WTC11 (cell line): ENCODE results near the gene AIDA. TPM values are rescaled to one million over a fixed set of nuclear protein-coding genes. Genes with fewer than 3 reads are reported as not detected.

ENCODE experiments used
- ATAC-seq: fragments of 200-7000 bp; cut with Tn5 transposase; 2 replicates; pipeline ENCODE4 v1.10.0; 2021; ENCODE audit warnings: mild to moderate bottlenecking, moderate library complexity
- CTCF ChIA-PET: fragments of 300-600 bp; sonication (Branson Sonifier 250); formaldehyde crosslinking; loops from one replicate; lab custom pipeline; 2021; ENCODE audit warnings: antibody characterized with exemption; lab: Charles Lee
- POLR2A ChIA-PET: fragments of 350-600 bp; sonication (Branson Sonifier 250); formaldehyde crosslinking; loops from one replicate; lab custom pipeline; 2021; ENCODE audit warnings: antibody characterized with exemption; lab: Charles Lee
- DNase-seq: peaks from one replicate; pipeline ENCODE4 v3.0.0; 2021; ENCODE audit warnings: low spot score
- H3K27ac Mint-ChIP-seq: 2 replicates; pipeline ENCODE4 v1.8.0; 2021; ENCODE audit warnings: mixed read lengths
- H3K27me3 Mint-ChIP-seq: 2 replicates; pipeline ENCODE4 v1.8.0; 2021; ENCODE audit warnings: low read depth, mild to moderate bottlenecking, moderate library complexity, mixed read lengths
- H3K36me3 Mint-ChIP-seq: 2 replicates; pipeline ENCODE4 v1.8.0; 2021; ENCODE audit warnings: mixed read lengths
- H3K4me1 Mint-ChIP-seq: 2 replicates; pipeline ENCODE4 v1.8.0; 2022; ENCODE audit warnings: mixed read lengths
- H3K4me3 Mint-ChIP-seq: 2 replicates; pipeline ENCODE4 v1.8.0; 2021; ENCODE audit warnings: mild to moderate bottlenecking, moderate library complexity, mixed read lengths
- H3K9me3 Mint-ChIP-seq: 2 replicates; pipeline ENCODE4 v1.8.0; 2021; ENCODE audit warnings: mixed read lengths
- CBFB ChIP-seq: sonication (generic); formaldehyde crosslinking; IDR thresholded peaks from 2 replicates; pipeline ENCODE4 v1.8.1; 2022; ENCODE audit warnings: mild to moderate bottlenecking, low read depth, missing genetic modification reagents
- E2F1 ChIP-seq: sonication (generic); formaldehyde crosslinking; IDR thresholded peaks from 2 replicates; pipeline ENCODE4 v1.8.0; 2022; ENCODE audit warnings: mild to moderate bottlenecking, missing genetic modification reagents
- ERG ChIP-seq: fragments of 250-450 bp; sonication (Bioruptor Pico); IDR thresholded peaks from 2 replicates; pipeline ENCODE4 v1.8.0; 2021; ENCODE audit warnings: mild to moderate bottlenecking
- ESRRA ChIP-seq: sonication (generic); formaldehyde crosslinking; IDR thresholded peaks from 2 replicates; pipeline ENCODE4 v1.8.1; 2022; ENCODE audit warnings: mild to moderate bottlenecking, missing genetic modification reagents, borderline replicate concordance
- FOXK1 ChIP-seq: sonication (generic); formaldehyde crosslinking; IDR thresholded peaks from 2 replicates; pipeline ENCODE4 v1.8.0; 2022; ENCODE audit warnings: mild to moderate bottlenecking, moderate library complexity, missing genetic modification reagents
- FOXP1 ChIP-seq: sonication (generic); formaldehyde crosslinking; IDR thresholded peaks from 2 replicates; pipeline ENCODE4 v1.8.0; 2022; ENCODE audit warnings: missing genetic modification reagents, mild to moderate bottlenecking, moderate library complexity, borderline replicate concordance
- FOXP4 ChIP-seq: sonication (generic); formaldehyde crosslinking; IDR thresholded peaks from 2 replicates; pipeline ENCODE4 v1.8.0; 2022; ENCODE audit warnings: mild to moderate bottlenecking, missing genetic modification reagents
- GABPB1 ChIP-seq: sonication (generic); formaldehyde crosslinking; IDR thresholded peaks from 2 replicates; pipeline ENCODE4 v1.8.1; 2023; ENCODE audit warnings: mild to moderate bottlenecking, missing genetic modification reagents
- HMGA2 ChIP-seq: fragments of 250-450 bp; sonication (Bioruptor Pico); IDR thresholded peaks from 2 replicates; pipeline ENCODE4 v1.4.0; 2021; ENCODE audit warnings: mild to moderate bottlenecking, moderate library complexity
- IRF1 ChIP-seq: sonication (generic); formaldehyde crosslinking; IDR thresholded peaks from 2 replicates; pipeline ENCODE4 v1.8.0; 2023; ENCODE audit warnings: missing genetic modification reagents
- JUN ChIP-seq: sonication (generic); formaldehyde crosslinking; IDR thresholded peaks from 2 replicates; pipeline ENCODE4 v1.8.0; 2023; ENCODE audit warnings: mild to moderate bottlenecking, missing genetic modification reagents
- KAT7 ChIP-seq: sonication (generic); formaldehyde crosslinking; IDR thresholded peaks from 2 replicates; pipeline ENCODE4 v1.8.1; 2023; ENCODE audit warnings: missing genetic modification reagents, mild to moderate bottlenecking, borderline replicate concordance
- SP1 ChIP-seq: sonication (generic); formaldehyde crosslinking; conservative IDR thresholded peaks from 2 replicates; pipeline ENCODE4 v1.8.1; 2022; ENCODE audit warnings: missing genetic modification reagents
- ZNF138 ChIP-seq: sonication (generic); formaldehyde crosslinking; conservative IDR thresholded peaks from 2 replicates; pipeline ENCODE4 v1.8.1; 2022; ENCODE audit warnings: mild to moderate bottlenecking, moderate library complexity, missing genetic modification reagents
- ZNF232 ChIP-seq: sonication (generic); formaldehyde crosslinking; IDR thresholded peaks from 2 replicates; pipeline ENCODE4 v1.8.0; 2022; ENCODE audit warnings: mild to moderate bottlenecking, missing genetic modification reagents
- ZNF423 ChIP-seq: fragments of 250-450 bp; sonication (Bioruptor Pico); IDR thresholded peaks from 2 replicates; pipeline ENCODE4 v2.1.2; 2022; ENCODE audit warnings: mild to moderate bottlenecking, moderate library complexity
- total RNA-seq: library from RNA; stranded (reverse); gene quantifications from 3 replicates; pipeline ENCODE4 v1.2.3, GENCODE V29; 2021
- TF ChIP-seq, protein P1 (sequence below): sonication (generic); formaldehyde crosslinking; IDR thresholded peaks from 2 replicates; pipeline ENCODE4 v1.8.1; 2023; ENCODE audit warnings: mild to moderate bottlenecking, missing genetic modification reagents, moderate library complexity

Gene AIDA
- total RNA-seq, 1 experiment from 2014 or later = 81.2 TPM

DNA sequence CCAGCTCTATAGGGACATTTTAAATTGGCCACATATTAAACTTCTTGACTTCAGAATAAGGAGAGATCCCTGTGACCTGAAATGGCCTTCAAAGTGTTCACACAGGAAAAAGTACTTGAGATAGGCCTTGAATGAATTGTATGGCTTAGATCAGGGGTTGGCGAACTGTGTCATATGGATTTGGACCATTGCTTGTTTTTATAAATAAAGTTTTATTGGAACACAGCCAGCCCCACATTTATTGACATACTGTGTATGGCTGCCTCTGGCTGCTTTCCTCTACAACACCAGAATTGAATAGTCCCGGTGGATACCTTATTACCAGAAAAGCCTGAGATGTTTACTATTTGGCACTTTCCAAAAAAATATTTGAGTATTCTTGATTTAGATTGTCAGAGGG lies 4.1 kb upstream of the AIDA start (continued):
- no peak for TF ChIP-seq CBFB (CRISPR knock-in tag)

GRCh38 chr1:222713091-222713961 lies 1.0 kb upstream of the AIDA start:
- 0 out of 2 replicates have a peak, but pooled peaks have one; percentile 39 for TF ChIP-seq FOXP1 (CRISPR knock-in tag)
- TF ChIP-seq IRF1 = 0 out of 2 replicates have a peak, but pooled peaks have one; percentile 15
- TF ChIP-seq SP1 (CRISPR knock-in tag) = peak; percentile 77
- TF ChIP-seq JUN (CRISPR knock-in tag) = no peak
- TF ChIP-seq FOXK1 (CRISPR knock-in tag) = peak; percentile 99
- TF ChIP-seq FOXP4 (CRISPR knock-in tag) = peak; percentile 91
- TF ChIP-seq HMGA2 (CRISPR knock-in tag) = no peak
- no peak for TF ChIP-seq ZNF138 (CRISPR knock-in tag)
- 0 out of 2 replicates have a peak, but pooled peaks have one; percentile 36 for TF ChIP-seq E2F1
- no peak for TF ChIP-seq ERG (CRISPR knock-in tag)
- peak; percentile 82 for TF ChIP-seq ZNF423 (CRISPR knock-in tag)
- Mint-ChIP-seq H3K36me3 (no peaks in the 10 kb centered on the region), H3K27ac (peak overlapping the region; percentile 98), H3K9me3 (no peaks in the 10 kb centered on the region), H3K4me3 (peak overlapping the region; percentile 94), H3K4me1 (peaks cover 16% of the 10 kb centered on the region), H3K27me3 (no peaks in the 10 kb centered on the region)
- CTCF ChIA-PET = interaction anchor here (1.8 kb wide), 1 partner anchor 377 kb away, joined by 6 read pairs; no protein-coding TSS in a partner anchor
- peak; percentile 80 for ATAC-seq
- DNase-seq = peak; percentile 92
- POLR2A ChIA-PET = interaction anchor here (0.6 to 1.7 kb wide), 3 partner anchors 23 to 1656 kb away, joined by 3 to 6 read pairs (median 4); partner anchors contain the start of gene FAM177B

GRCh38 chr1:222711319-222712252 lies 705 bp downstream of the AIDA start:
- H3K27me3 Mint-ChIP-seq = no peaks in the 10 kb centered on the region
- POLR2A ChIA-PET = interaction anchor here (1.7 kb wide), 1 partner anchor 68 kb away, joined by 4 read pairs; no protein-coding TSS in a partner anchor
- H3K36me3 Mint-ChIP-seq = peaks cover 5% of the 10 kb centered on the region; the same call in 1 of the 2 replicates
- 0 out of 2 replicates have a peak, but pooled peaks have one; percentile 75 for TF ChIP-seq KAT7 (CRISPR knock-in tag)
- TF ChIP-seq, protein P1, sequence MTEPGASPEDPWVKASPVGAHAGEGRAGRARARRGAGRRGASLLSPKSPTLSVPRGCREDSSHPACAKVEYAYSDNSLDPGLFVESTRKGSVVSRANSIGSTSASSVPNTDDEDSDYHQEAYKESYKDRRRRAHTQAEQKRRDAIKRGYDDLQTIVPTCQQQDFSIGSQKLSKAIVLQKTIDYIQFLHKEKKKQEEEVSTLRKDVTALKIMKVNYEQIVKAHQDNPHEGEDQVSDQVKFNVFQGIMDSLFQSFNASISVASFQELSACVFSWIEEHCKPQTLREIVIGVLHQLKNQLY (CRISPR knock-in tag) = no peak
- 0 out of 2 replicates have a peak, but pooled peaks have one; percentile 28 for TF ChIP-seq GABPB1 (CRISPR knock-in tag)
- TF ChIP-seq ESRRA (CRISPR knock-in tag) = 0 out of 2 replicates have a peak, but pooled peaks have one; percentile 44
- 0 out of 2 replicates have a peak, but pooled peaks have one; percentile 17 for TF ChIP-seq ZNF232 (CRISPR knock-in tag)
- DNase-seq = peak; percentile 46
- CTCF ChIA-PET = interaction anchor here (1.8 kb wide), 1 partner anchor 379 kb away, joined by 6 read pairs; no protein-coding TSS in a partner anchor
- no peaks in the 10 kb centered on the region for H3K9me3 Mint-ChIP-seq
- peaks cover 16% of the 10 kb centered on the region for H3K4me1 Mint-ChIP-seq
- peak; percentile 27 for ATAC-seq
- peak overlapping the region; percentile 90 for H3K27ac Mint-ChIP-seq
- peak overlapping the region; percentile 94 for H3K4me3 Mint-ChIP-seq
